NCI-H510A (cell line): ENCODE results near the gene CAPN15.

Source experiments
- DNase-seq: peaks from one replicate; lab custom pipeline; 2025; lab: John Stamatoyannopoulos, UW

The CAPN15 gene

DNA sequence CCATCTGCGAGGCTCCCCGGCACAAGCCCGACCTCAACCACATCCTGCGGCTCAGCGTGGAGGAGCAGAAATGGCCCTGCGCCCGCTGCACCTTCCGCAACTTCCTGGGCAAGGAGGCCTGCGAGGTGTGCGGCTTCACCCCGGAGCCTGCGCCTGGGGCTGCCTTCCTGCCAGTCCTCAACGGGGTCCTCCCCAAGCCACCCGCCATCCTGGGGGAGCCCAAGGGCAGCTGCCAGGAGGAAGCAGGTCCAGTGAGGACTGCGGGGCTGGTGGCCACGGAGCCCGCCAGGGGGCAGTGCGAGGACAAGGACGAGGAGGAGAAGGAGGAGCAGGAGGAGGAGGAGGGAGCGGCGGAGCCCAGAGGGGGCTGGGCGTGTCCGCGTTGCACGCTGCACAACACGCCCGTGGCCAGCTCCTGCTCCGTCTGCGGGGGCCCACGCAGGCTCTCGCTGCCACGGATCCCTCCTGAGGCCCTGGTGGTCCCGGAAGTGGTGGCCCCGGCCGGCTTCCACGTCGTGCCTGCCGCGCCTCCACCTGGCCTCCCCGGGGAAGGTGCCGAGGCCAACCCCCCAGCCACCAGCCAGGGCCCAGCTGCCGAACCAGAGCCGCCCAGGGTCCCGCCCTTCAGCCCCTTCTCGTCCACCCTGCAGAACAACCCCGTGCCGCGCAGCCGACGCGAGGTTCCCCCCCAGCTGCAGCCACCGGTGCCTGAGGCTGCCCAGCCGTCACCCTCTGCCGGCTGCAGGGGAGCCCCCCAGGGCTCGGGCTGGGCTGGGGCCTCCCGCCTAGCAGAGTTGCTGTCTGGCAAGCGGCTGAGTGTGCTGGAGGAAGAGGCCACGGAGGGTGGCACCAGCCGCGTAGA, 19.6 kb downstream of the CAPN15 start:
- no peak for DNase-seq

DNA sequence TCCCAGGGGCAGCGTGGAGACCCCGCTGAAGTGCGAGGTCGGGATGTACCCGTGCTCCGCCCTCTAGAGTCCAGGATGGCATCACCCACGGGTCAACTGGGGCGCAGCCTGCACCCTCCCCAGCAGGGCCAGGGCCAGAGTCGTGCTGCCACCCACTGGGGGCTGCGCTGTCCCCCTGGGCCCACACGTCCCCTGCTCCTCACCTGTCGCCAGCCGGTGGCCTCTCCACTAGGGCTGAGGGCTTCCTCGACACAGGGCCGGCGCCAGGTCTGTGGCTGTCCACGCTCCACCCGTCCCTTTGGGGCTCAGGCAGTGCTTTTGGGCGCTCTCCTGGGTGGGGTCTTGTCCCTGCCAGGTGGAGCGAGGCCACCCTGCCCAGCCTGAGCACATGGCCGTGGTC, 21.1 kb downstream of the CAPN15 start:
- no peak for DNase-seq

DNA sequence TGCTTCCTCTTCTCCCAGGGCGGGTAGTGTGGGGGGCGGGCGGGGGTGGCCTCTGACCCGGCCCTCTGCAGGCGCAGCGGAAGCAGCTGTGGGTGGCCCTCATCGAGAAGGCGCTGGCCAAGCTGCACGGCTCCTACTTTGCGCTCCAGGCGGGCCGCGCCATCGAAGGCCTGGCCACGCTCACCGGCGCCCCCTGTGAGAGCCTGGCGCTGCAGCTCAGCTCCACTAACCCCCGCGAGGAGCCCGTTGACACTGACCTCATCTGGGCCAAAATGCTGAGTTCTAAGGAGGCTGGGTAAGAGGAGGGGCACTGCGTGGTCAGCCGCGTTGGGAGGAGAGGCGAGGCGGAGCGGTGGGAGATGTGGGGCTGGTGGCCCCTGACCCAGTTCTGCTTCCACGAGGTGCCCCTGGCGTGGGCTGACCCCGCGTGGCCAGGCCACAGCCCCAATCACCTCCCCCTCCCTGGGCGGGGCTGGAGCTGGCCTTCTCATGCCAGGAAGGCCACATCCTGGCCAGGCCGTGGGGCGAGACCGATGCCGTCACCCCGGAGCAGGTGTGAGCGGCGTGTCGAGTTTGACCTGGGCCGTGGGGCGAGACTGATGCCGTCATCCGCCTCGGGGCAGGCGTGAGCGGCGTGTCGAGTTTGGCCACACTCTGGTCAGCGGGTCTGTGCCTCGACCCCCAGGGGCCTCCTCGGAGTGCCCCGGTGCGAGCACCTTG, 22.2 kb downstream of the CAPN15 start:
- DNase-seq, result no peak

DNA sequence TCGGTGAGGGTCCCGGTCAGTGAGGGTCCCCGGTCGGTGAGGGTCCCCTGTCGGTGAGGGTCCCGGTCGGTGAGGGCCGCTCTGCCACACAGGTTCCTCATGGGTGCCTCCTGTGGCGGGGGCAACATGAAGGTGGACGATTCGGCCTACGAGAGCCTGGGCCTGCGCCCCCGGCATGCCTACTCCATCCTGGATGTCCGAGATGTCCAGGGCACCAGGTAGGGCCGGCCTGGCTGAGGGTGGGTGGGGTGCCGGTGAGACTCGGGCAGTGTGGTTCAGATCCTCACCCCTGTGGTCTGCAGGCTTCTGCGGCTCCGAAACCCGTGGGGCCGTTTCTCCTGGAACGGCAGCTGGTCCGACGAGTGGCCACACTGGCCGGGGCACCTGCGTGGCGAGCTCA, 23.7 kb downstream of the CAPN15 start:
- no peak for DNase-seq

DNA sequence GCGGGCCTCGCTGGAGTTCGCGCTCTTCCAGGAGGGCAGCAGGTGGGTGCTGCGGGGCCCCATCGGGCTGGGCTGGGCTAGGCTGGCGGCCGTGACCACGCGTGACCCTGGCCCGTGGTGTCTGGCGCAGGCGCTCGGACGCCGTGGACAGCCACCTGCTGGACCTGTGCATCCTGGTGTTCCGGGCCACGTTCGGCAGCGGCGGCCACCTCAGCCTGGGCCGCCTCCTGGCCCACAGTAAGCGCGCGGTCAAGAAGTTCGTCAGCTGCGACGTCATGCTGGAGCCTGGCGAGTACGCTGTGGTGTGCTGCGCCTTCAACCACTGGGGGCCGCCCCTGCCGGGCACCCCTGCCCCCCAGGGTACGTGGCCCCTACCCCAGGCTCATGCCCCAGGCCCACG, 24.7 kb downstream of the CAPN15 start:
- DNase-seq, result no peak

DNA sequence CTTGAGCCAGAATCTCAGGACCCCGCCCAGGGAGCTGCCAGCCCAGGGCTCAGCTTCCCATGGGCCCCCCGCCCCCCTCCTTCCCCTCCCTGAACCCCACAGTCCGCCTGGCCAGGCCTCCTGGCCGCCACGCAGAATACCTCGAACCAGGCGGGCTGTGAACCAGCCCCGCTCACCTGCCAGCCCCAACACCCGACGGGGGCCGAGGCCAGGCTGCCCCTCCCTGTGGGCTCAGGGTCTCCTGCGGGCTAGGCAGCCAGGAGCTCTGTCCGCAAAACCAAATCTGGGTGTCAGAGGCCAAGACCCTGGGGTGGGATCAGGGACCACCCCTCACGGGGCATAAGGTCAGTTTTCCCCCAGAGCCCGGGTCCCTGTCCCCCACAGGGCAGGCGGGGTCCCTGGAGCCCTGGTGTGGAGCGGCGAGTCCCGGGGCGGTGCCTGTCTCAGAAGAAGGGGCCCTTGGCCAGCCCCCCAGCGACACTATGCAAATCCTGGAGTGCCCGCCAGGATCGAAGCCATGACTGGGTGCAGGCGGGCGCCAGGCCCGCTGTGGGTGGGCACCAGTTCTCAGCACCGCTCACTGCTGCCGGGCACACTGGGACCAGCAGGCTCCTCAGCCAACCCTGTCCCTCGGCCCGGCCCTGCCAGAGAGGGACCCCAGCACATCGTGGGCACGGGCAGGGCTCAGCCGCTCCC, 26.2 kb downstream of the CAPN15 start:
- DNase-seq, result no peak

DNA sequence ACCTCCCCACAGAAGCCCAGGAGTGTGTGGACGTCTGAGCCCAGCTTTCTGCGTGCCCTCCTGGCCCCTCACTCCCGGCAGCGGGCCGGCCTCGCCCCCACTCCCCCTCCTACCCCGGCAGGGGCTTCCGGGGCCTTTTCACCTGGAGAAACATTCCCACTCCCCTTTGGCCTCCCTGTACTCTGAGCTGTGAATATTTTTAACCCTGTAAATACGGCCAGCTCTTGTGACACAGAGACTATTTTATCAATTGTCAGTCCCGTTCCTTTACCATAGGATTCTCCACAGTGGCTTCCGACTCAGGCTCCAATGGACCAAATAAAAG, 26.7 kb downstream of the CAPN15 start:
- DNase-seq, result no peak

DNA sequence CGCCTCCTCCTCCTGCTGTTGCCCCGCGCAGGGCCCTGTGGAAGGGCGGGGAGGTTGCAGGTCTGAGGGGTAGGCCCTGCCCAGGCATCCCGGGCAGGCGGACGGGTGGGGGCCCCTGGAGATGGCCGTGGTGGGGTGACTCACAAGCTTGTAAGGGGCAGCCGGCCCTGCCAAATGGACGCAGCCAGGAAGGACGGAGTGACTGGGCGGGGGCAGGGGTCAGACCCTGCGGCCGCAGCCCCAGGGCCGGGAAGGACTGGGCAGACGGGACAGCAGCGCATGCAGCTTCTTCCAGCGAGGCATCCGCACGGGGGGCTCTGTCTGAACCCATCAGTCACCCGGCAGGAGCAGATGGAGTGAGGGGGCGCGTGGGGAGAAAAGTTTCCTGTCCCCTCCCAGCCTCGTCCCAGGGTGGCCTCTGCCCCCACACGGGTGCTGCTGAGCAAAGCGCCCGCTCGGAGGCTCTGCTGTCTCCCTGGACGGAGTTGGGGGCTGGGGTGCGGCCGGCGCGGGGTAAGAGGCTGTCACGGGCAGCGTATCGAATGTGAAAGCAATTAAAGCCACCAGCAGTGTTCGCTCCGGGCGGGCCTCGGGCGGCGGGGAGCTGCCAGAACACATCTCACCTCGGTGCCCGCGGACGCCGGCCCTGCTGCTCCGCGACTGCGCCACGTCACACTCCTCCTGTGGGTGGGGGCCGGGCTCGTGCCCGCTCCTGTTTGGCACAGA, 27.3 kb downstream of the CAPN15 start:
- DNase-seq, result no peak

DNA sequence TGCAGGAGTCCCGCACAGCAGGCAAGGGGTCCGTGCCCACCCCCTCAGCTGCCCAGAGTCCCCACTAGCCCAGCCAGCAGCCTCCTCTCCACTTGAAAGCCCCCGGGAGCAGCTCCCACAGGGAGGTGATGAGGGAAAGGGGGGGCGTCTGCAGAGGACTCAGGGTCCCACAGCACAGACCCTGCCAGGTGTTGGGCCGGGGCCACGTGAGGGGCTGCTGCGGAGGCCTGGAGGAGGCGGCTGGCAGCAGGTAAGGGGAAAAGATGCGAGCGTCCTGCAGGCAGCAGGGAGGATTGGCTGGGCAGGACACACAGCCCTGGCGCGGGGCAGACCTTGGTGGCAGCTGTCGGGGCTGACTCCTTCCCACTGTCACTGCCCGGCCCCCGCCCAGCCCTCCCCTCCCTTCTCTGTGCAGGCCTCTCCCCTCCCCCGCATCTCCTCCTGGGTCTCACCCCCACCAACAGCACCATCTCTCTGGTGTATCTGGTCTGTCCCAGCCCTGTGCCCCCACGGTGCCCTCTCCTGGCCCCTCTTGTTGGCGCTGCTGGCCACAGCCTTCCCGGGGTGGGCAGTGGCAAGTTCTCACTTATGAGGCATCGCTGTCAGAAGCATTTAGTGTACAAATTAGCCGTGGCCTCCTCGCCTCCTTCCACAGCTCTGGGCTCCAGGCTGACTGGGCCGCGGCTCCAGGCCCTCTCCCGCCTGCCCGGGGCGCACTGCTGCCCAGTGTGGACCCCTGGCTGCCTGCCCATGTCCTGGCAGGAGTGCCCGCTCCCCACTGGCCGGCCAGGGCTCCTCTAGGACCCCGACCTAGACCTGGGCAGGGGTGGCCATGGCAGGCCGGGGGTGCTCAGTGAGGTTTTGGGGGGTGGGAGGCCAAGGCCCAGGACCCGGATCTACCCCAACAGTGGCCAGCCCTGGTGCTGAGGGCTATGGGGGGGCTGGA, 28.3 kb downstream of the CAPN15 start:
- no peak for DNase-seq

DNA sequence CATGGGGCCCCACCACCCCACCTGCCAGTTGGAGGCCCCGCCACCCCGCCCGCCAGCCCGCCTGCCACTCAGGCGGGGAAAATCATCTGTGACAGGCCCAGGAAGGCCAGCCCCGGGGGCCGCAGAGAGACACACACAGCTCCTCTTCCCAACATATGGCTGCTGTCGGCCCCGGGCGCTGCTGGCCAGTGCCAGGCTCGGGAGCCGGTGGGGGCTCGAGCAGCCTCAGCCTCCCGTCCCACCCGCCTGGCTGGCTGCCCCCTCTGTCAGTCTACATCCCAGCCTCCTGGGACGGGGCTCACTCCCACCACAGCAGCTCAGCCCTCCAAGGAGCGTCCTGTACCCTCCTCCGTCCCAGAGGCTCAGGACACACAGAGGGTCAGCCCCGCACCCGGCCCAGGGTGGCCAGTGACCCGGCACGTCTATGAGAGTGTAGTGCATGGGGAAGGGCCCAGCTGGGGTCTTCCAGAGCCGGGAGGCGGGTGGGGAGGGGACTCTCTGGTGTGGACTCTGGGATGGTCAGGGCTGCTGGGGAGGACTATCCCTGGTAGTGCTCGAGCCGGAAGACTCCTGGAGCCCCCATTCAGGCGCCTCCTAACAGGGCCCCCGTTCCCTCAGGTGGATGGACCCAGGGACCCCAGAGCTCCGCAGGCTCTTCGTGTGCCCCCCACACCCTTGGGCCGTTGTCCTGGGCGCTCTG, 29.1 kb downstream of the CAPN15 start:
- DNase-seq, result no peak

DNA sequence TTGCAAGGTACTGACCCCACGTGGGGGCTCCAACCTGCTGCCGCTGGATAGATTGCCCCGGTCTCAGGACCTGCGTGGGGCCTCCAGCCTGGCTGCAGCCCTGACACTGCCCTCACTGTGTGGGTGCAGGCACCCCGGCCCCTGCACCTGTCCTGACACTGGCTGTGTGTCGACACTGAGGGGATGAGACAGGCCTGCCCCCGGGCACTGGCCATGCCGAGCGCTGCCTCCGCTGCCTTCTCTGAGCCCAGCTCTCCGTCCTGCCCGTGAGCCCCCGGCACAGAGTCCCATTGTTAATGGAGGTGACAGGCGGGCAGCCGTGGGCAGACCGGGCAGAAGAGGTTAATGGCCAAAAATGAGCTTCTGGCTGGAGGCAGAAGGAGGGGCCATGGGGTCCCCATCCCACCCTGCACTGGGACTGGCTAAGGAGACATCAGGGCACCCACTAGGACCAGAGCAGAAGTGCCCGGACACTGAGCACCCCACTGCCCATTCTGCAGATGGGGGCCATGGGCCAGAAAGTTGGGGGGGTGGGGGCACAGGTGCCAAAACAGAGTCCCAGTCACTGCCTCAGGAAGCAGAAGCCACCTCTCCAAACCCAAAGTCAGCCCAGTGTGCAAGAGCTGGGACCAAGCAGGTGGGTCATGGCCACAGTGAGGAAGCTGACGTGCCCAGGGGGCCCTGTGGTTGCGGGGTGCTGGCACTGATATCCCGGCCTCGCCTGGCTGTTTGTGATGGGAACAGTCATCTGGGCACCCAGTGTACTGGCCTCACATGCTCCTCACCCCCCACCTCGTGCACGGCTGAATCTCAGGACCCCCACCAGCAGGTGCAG, 30.2 kb downstream of the CAPN15 start:
- no peak for DNase-seq

DNA sequence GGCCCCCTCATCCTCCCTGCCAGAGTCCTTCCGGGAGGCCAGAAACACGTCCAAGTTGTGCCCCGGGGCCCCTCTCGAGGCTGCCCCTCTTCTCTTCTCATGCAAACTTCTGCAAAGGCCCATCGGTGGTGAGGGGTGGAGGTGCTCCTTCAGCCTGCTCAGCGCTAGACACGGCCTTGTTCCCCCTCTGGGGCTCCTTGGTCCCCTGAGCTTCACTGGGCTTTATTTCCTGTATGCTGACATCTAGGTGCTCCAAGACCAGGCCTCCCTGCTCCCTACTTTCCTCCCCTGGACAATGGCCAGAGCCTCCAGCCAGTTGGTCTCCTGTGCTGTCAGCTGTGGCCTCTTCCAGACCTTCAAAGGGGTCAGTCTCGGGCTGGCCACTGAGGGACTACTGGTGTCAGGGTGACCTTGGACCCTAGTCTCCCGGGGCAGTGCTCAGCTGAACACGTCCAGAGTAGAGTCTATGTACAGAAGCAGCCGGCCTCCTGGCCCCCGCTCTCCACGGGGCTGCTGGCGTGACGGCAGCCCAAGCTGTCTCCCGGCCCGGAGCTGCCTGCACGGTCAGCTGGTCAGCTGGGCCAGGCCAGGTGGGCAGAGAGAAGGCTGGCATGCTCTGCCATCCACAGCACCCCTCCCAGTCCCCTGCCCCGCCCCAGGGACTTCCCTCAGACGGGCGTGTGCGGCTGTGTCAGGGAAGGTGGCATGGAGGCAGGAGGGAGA, 30.9 kb downstream of the CAPN15 start:
- no peak for DNase-seq

DNA sequence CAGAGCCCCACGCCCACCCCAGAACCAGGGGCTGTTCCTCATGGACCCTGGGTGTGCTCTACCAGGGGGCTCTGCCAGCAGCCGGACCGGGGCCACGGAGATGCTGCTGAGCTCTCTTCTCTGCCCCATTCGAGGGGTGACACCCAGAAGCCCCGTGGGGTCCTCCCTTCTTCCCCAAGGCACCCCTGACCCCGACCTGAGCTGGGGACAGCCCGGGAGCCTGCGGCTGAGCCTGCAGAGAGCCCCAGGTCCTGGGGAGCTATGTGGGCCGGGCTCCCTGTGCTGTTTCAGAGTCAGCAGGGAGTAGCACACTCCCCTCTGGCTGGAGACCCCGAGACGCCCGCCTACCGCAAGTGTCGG, 31.5 kb downstream of the CAPN15 start:
- DNase-seq, result no peak

DNA sequence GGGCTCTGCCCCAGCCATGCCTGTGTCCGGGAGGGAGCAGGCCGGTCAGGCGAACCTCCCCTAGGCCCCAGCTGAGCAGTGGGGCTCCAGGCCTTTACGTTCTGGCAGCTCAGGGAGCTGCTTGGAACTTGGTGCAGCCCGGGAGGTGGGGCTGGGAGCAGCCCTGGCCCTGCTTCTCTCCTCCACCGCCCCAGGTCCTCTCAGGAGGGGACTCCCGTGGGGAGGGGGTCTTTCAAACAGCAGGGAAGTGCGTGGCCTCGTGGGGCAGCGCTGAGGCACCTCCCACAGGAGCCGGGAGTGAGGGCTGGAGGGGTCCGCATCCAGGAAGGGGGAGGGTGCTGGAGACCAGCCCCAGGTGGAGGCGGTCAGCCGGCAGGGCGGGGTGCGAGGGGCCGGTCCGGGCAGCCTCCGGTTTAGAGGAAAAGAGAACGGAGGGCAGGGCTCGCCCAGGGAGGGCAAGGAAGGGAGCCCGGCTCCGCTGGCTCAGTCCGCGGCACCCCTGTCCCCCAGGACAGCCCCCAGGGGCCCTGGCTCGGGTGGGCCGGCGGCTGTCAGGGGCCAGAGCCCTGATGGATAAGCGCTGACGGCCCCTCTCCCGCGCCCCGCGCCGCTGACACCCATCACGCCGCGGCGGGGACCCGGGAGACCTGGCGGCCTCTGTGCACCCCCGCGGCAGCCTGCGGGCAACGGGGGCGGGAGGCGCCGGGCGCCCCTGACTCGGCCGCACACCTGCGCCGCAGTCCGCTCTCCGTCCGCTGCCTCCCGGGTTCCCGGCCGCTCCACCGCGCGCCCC, 32.1 kb downstream of the CAPN15 start:
- DNase-seq, result no peak

DNA sequence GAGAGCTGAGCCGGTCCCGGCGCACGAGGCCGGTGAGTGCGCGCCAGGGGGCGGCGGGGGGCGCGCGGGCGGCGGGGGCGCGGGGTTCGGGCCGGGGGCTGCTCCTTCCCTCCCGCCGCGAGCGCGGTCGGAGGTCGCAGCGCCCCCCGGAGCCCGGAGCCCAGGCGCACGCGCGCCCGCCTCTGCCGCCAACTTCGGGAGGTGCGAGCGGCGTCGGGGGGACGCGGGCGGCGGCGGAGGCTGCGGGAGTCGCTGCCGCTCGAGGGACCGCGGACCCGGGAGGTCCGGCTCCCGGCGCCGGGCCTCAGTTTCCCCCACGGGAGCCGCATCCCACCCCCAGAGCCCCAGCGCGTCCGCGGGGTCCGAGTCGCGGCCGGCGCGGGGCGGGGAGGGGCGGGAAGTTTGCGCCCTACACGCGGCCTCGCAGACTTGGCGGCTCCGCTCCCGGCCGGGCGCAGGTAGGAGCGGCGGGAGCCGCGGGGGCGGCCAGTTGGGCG, 32.7 kb downstream of the CAPN15 start, which contains the start of gene PRR35:
Gene PRR35 (plus strand): TSS at position 191 of the 497 bp plus-strand sequence. CDS start 2,901 bp downstream, outside the sequence.
- DNase-seq, result no peak

DNA sequence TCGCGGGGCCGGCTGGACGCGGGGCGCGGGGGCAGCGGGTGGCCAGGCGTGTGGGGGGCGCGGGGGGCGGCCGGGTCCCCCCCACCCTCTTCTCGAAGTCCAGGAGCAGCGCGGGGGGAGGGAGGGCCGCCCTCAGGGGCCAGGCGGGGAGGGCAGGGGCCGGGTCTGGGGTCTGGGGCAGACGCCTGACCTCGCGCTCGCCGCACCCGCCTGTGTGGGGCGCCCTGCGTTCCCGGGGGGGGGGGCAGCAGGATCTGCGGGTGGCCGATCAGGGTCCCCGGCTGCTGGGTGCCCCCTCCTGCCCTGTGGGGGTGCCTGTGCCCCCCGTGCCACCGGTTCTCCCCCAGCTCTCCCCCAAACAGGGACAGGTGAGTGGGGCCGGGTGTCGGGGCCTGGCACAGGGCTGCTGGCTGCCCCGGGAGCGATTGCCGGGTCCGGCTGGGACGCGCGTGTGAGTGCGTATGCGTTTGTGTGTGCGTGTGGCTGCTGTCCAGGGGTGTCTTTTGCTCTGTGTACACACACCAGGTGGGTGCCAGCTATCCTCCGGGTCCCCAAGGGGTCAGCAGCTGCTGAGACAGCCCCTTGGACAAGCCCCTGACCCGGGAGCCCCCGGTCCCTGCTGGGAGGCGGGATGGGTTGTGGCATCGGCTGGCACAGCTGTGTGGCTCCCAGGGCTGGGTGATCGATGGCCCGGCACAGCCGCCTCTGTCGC, 33.3 kb downstream of the CAPN15 start:
- DNase-seq, result no peak

DNA sequence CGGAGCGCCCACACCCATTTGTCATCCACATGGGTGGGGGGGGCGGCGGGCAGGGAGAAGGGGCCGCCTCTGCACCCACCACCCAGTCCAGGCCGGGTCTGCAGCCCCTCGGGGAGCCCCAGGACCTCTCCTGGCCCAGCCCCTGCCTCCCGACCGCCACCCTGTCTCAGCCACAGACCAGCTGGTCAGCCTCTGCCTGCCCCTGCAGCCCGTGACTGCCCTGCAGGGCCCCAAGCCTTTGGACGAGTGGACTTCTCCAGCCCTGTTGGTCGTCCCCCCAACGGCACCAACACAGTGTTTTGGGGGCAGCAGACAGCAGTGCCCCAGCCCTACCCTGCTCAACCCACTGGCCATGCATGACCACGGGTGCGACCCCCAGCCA, 33.9 kb downstream of the CAPN15 start:
- no peak for DNase-seq
